CD4-positive, alpha-beta T cell treated with Interleukin-17A for 1 hour (primary cell): ENCODE data around the gene REM2.
"Not testable (repeated sequence)": the region's sequence is repeated elsewhere in the genome, so short reads cannot be mapped to it uniquely, and the experiment has no call there.

ENCODE experiments used
- DNase-seq: peaks from one replicate; pipeline ENCODE4 v3.0.0-alpha.2; 2020

REM2 gene

DNA sequence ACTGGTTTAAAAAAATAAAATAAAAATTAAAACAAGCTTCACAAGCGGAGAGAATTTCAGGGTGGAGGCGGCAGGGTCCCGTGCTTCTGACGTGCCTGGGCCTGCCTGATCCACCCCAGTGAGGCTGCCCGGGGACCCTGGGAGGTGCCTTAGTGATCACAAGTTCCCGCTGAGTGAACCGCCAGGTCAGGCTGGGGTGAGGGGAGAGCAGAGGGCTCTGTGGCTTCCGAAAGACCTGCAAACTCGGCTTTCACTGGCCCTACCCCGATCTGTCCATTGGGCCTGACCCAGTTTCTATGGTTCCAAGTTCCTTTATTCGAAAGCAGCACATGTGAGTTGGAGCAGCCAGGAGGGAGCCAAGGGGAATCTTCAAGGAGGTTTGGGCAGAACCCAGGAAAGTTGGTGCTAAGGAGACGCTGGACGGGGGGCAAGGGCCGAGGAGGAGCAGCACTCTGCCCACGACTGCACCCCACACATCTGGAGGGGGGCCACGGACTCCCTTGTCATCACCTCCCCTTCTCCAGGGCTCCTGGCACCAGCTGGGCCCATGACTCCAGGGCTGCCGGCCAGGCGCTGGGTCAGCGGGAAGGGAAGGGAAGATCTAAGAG, 33.7 kb upstream of the REM2 start:
- no peak for DNase-seq

GRCh38 chr14:22850944-22851764, 31.9 kb upstream of the REM2 start:
- no peak for DNase-seq

DNA sequence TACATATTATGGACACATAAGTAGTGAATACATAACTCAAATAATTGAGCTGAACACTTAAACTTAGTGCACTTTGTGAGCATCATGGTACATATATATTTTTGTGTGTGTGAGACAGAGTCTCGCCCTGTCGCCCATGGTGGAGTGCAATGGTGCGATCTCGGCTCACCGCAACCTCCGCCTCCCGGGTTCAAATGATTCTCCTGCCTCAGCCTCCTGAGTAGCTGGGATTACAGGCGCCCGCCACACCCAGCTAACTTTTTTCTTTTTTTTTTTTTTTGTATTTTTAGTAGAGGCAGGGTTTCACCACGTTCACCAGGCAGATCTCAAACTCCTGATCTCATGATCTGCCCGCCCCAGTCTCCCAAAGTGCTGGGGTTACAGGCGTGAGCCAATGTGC, 30.8 kb upstream of the REM2 start:
- not testable (repeated sequence) for DNase-seq

- no peak for DNase-seq
These were observed 30.5 kb upstream of the REM2 start for GRCh38 chr14:22852599-22852939.

DNA sequence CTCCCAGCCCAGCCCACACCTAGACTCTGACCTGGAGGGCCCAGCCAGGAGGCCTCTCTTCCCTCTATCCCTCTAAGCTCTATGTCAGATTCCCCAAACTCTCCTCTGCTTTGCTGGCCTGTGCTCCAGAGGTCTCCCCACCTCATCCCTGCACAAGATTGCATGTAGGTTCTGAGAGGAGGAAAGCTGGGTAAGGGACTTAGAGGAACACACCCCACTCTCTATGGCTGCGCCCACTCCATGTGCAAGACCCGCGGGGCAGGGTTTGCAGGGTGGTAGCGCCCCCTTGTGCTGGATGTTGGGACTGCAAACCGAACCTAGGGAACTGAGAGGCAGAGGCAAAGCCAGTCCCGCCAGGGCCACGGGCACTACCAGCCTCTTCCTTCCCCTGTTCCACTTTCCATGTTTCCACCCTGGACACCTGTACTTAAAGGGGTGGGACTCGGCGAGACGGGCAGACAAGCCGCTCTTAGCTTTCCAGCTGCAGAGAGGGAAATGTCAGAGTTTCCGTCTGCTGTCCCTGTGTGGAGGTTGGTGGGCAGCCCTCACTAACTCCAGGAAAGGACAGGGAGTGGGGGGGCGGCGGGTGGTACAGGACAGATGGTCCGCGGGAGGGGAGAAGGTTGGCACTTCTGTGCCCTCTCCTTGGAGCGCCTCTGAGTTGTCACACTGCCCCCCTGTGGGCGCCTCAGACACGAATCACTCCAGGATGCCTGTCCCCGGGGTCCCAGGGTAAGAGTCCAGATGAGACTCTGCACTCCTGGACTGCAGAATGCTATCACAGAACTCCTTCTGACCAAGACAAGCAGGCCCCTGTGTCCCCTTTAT, 29.9 kb upstream of the REM2 start:
- DNase-seq = peak; percentile 91

- not testable (repeated sequence) for DNase-seq
These were observed 28.7 kb upstream of the REM2 start for GRCh38 chr14:22854296-22854695.

DNA sequence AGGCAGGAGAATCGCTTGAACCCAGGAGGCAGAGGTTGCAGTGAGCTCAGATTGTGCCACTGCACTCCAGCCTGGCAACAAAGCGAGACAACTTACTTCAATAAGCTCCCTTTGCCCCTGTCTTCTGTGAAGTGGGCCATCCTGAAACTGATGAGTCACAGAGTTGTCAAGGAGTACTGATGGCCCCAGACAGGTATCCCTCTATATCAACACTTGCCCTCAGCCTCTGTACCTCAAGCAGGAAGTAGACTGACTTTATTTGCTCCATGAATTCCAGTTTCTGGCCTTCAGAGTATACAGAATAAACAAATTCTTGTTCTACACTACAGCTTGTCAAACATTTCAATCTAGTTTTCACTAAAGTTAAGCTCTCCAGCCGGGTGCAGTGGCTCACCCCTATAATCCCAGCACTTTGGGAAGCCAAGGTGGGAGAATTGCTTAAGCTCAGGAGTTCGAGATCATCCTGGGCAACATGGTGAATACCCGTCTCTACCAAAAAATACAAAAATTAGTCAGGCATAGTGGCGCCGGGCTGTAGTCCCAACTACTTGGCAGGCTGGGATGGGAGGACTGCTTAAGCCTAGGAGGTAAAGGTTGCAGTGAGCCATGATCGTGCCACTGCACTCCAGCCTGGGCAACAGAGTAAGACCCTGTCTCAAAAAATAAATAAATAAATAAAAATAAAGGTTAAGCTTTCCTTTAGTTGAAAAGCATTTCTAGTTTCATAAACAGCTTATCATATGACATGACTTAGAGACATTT, 27.9 kb upstream of the REM2 start:
- no peak for DNase-seq

DNA sequence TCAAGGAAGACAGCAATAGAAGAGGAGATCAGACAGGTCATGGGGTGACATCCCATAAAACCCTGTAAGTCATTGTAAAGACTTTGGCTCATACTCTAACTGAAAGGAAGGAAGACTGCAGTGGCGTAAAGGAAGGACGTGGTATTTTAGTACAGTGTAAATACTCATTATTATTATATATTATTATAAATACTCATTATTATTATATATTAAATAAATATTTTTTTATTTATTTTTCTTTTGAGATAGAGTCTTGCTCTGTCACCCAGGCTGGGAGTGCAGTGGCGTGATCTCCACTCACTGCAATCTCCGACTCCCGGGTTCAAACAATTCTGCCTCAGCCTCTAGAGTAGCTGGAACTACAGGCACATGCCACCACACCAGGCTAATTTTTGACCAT, 26.6 kb upstream of the REM2 start:
- DNase-seq = no peak

- not testable (repeated sequence) for DNase-seq
These were observed 22.6 kb upstream of the REM2 start for GRCh38 chr14:22860377-22860776.

DNA sequence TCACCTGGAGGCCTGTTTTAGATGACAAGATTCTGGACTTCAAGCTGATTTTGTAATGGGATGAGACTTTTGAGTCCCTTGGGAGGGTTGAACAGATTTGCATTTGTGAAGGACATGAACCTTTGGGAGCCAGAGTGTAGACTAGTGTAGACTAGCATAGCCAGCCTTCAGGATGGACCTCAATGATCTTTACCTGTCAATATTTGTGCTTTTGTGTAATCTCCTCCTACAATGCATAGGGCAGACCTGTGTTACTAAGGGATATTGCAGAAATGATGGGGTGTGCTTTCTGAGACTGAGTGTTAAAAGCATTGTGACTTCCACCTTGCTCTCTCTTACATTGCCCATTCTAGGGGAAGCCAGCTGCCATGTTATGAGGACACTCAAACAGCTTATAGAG, 21.4 kb upstream of the REM2 start:
- DNase-seq = no peak

GRCh38 chr14:22864979-22865378, 18.0 kb upstream of the REM2 start:
- DNase-seq = no peak

DNA sequence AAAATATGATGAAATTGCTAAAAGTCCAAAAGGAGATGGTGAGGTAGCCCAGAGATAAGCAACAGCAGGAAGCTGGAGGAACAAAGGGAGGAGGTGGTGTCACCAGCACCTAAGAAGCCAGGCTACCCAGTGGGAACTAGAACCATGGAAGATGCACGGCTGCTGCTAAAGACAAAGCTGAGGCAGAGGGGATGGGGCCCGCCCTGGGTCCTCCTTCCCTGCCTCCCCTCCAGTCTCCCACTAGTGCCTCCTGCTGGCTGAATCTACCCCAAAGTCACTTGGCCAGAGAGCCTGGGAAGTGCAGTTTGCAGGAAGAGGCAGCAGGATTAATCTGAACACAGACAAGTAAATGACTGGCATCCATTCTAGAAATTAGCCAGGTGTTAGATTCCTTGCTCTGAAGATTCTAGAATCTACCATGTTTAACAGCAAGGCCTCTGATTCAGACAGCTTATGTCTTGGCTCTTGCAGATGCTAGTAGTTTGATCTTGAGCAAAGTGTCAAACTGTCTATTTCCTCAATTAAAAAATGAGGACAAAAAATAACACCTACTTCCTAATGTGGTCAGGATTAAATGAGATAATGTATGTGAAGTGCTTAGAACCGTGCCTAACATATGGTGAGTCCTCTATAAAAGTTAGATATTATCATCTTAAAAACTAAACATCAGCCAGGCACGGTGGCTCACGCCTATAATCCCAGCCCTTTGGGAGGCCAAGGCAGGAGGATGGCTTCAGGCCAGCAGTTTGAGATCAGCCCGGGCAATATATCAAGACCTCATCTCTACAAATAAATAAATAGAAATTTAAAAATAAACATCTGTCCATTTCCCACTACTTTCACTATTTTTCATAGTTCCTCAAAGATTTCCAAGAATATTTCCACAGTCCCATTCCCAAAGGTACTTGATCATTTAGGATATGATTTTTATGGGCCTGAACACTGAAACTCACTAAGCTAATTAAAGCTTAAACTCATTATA, 17.3 kb upstream of the REM2 start:
- DNase-seq = no peak

- no peak for DNase-seq
These were observed 16.1 kb upstream of the REM2 start for GRCh38 chr14:22866874-22867273.

DNA sequence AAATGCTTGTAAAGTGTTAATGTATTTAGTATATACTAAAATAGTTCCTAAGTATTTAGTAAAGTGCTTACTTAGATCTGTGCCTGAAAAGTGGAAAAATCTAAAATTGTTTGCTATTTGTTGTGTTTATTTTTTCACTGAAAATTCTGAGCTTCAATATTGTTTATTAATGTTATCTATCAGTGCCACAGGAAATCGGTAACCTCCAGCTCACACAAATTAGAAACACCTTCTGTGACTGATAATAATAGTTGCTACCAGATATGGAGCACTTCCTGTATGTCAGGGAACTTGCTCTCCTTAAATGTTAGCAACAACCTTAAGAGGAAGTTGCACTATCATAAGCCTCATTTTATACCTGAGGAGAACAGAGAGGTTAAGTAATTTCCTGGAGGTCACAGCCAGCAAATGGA, 12.2 kb upstream of the REM2 start:
- DNase-seq = no peak

- DNase-seq = peak; percentile 89
These were observed 11.6 kb upstream of the REM2 start, which contains the start of gene LRP10 for GRCh38 chr14:22871224-22872032. TSS of gene LRP10 (plus strand) at chr14:22871740. CDS start at chr14:22872304, 564 bp downstream.

DNA sequence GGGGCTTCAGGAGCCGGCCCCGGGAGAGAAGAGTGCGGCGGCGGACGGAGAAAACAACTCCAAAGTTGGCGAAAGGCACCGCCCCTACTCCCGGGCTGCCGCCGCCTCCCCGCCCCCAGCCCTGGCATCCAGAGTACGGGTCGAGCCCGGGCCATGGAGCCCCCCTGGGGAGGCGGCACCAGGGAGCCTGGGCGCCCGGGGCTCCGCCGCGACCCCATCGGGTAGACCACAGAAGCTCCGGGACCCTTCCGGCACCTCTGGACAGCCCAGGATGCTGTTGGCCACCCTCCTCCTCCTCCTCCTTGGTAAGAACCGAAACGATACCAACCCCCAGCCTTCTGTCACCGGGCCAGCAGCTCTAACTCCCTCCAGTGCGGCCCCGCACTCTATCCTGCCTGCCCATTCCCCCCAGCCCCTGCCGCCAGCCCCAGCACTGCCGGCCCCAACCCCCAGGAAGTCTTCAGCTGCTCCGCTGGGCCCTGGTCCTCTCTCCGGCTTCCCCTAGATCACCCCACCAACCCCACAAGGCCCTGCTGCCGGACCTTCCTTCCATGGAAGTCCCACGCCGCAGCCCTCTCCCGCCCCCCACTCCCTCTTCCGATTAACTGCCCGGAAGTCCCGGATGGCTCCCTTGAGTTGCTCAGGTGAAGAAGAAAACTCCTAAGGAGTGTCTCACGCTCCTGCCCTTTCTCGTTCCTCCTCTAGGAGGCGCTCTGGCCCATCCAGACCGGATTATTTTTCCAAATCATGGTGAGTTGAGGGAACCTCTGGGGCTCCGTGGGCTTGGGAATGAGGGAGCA, 10.8 kb upstream of the REM2 start:
- peak; percentile 82 for DNase-seq

- DNase-seq = no peak
These were observed 10.0 kb upstream of the REM2 start for GRCh38 chr14:22872833-22873520.

DNA sequence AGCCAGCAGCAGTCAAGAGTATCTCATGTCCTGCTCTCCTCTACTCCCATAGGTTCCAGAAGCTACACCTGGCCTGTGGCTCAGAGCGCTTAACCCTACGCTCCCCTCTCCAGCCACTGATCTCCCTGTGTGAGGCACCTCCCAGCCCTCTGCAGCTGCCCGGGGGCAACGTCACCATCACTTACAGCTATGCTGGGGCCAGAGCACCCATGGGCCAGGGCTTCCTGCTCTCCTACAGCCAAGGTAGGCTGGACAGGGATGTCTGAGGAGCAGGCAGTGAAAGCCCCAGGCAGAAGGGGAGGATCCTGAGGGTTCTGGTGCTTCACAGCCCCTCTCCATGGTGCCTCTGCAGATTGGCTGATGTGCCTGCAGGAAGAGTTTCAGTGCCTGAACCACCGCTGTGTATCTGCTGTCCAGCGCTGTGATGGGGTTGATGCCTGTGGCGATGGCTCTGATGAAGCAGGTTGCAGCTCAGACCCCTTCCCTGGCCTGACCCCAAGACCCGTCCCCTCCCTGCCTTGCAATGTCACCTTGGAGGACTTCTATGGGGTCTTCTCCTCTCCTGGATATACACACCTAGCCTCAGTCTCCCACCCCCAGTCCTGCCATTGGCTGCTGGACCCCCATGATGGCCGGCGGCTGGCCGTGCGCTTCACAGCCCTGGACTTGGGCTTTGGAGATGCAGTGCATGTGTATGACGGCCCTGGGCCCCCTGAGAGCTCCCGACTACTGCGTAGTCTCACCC, 7.8 kb upstream of the REM2 start:
- no peak for DNase-seq
